ENCODE measurements around the gene SCYGR1. TPM values are rescaled to one million over a fixed set of nuclear protein-coding genes. Genes with fewer than 3 reads are reported as not detected.
"Not testable (repeated sequence)": the region's sequence is repeated elsewhere in the genome, so short reads cannot be mapped to it uniquely, and the experiment has no call there.

SCYGR1 gene
- total and polyA plus RNA-seq, 2 donors from 2014 or later = not detected

DNA sequence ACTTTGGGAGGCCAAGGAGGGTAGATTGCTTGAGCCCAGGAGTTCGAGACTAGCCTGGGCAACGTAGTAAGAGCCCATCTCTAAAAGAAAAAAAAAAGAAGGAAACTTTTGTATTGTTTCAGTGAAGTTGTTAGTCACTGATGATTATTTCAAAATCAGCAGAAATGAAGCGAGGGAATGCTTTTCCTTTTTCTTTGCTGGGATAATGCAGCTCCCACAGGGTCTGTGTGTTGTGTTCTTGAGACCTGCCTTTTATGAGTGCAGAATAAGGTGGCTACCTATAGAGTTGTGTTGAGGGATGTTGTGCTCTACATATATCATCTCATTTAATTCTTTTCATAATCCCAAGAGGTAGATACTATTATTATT, 20.3 kb downstream of the SCYGR1 start:
- no peaks in the 10 kb centered on the region for H3K36me3 ChIP-seq (ENCODE audit: control insufficient read depth in 2 of 3, insufficient read depth in 3 of 3, low read length in 3 of 3)
- FAIRE-seq (no peak), DNase-seq (no peak)
- intact Hi-C loops (cut with DNase I) = no loop called here
- no peaks in the 10 kb centered on the region for H3K4me1 ChIP-seq (ENCODE audit: control insufficient read depth in 2 of 3, insufficient read depth in 2 of 3, low read depth in 1 of 3, low read length in 3 of 3)
- TF ChIP-seq CTCF (IDR thresholded peaks at IDR 0.05; ENCODE audit: borderline replicate concordance, extremely low read depth, insufficient read depth) = no peak
- no peak overlapping the region for H3K27ac ChIP-seq (ENCODE audit: low read depth in 2 of 2, low read length in 2 of 2)
- no peak overlapping the region for H3K9ac ChIP-seq (ENCODE audit: low read length in 3 of 3)
- no peak overlapping the region for H3K4me3 ChIP-seq (ENCODE audit: low read length in 3 of 3)
- no peaks in the 10 kb centered on the region for H3K9me3 ChIP-seq (ENCODE audit: control insufficient read depth in 2 of 3, insufficient read depth in 1 of 3, low read length in 3 of 3)
- H3K27me3 ChIP-seq (ENCODE audit: control insufficient read depth, insufficient read depth, low read length) = no peaks in the 10 kb centered on the region

- DNase-seq = no peak
- Histone ChIP-seq H3K4me3 (ENCODE audit: low read length in 3 of 3) (no peak overlapping the region), H3K27me3 (ENCODE audit: control insufficient read depth, insufficient read depth, low read length) (no peaks in the 10 kb centered on the region), H3K9ac (ENCODE audit: low read length in 3 of 3) (no peak overlapping the region), H3K4me1 (ENCODE audit: control insufficient read depth in 2 of 3, insufficient read depth in 2 of 3, low read depth in 1 of 3, low read length in 3 of 3) (no peaks in the 10 kb centered on the region), H3K36me3 (ENCODE audit: control insufficient read depth in 2 of 3, insufficient read depth in 3 of 3, low read length in 3 of 3) (no peaks in the 10 kb centered on the region), H3K9me3 (ENCODE audit: control insufficient read depth in 2 of 3, insufficient read depth in 1 of 3, low read length in 3 of 3) (no peaks in the 10 kb centered on the region), H3K27ac (ENCODE audit: low read depth in 2 of 2, low read length in 2 of 2) (no peak overlapping the region)
- no peak for TF ChIP-seq CTCF (IDR thresholded peaks at IDR 0.05; ENCODE audit: borderline replicate concordance, extremely low read depth, insufficient read depth)
- FAIRE-seq = no peak
- intact Hi-C loops (cut with DNase I) = no loop called here
Measured at GRCh38 chr2:227366769-227367426, 20.9 kb downstream of the SCYGR1 start.

DNA sequence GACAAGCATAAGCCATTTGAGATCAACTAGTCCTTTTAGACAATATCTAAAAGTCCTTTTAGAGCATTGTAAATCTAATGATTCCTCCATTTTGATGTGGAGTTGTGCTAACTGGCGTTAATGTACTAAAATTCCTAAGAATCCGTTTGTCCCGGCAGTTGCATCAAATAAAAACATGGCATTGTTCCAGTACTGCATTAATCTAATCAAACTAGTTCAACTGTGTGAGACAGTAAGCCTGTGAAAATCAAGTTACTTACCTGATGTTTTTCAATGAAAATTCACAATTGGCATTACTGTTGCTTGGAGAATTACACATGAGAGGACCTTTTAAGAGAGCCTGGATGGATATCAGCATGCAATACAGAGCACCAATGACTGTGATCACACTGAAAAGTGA, 21.9 kb downstream of the SCYGR1 start:
- Histone ChIP-seq H3K36me3 (ENCODE audit: control insufficient read depth in 2 of 3, insufficient read depth in 3 of 3, low read length in 3 of 3) (peaks cover 0 to 1% (median 0%) of the 10 kb centered on the region in 3 donors), H3K4me3 (ENCODE audit: low read length in 3 of 3) (no peak overlapping the region), H3K9ac (ENCODE audit: low read length in 3 of 3) (no peak overlapping the region), H3K27me3 (ENCODE audit: control insufficient read depth, insufficient read depth, low read length) (no peaks in the 10 kb centered on the region), H3K27ac (ENCODE audit: low read depth in 2 of 2, low read length in 2 of 2) (no peak overlapping the region), H3K9me3 (ENCODE audit: control insufficient read depth in 2 of 3, insufficient read depth in 1 of 3, low read length in 3 of 3) (no peaks in the 10 kb centered on the region), H3K4me1 (ENCODE audit: control insufficient read depth in 2 of 3, insufficient read depth in 2 of 3, low read depth in 1 of 3, low read length in 3 of 3) (no peaks in the 10 kb centered on the region)
- DNase-seq (no peak), FAIRE-seq (no peak)
- intact Hi-C loops (cut with DNase I) = no loop called here
- TF ChIP-seq CTCF (IDR thresholded peaks at IDR 0.05; ENCODE audit: borderline replicate concordance, extremely low read depth, insufficient read depth) = no peak

- FAIRE-seq; DNase-seq; H3K4me1 ChIP-seq (ENCODE audit: control insufficient read depth in 2 of 3, insufficient read depth in 2 of 3, low read depth in 1 of 3, low read length in 3 of 3); H3K36me3 ChIP-seq (ENCODE audit: control insufficient read depth in 2 of 3, insufficient read depth in 3 of 3, low read length in 3 of 3); H3K27ac ChIP-seq (ENCODE audit: low read depth in 2 of 2, low read length in 2 of 2); H3K27me3 ChIP-seq (ENCODE audit: control insufficient read depth, insufficient read depth, low read length); H3K9ac ChIP-seq (ENCODE audit: low read length in 3 of 3); H3K9me3 ChIP-seq (ENCODE audit: control insufficient read depth in 2 of 3, insufficient read depth in 1 of 3, low read length in 3 of 3); intact Hi-C loops (cut with DNase I); H3K4me3 ChIP-seq (ENCODE audit: low read length in 3 of 3): not testable (repeated sequence)
Measured at GRCh38 chr2:227364585-227365263, 23.0 kb downstream of the SCYGR1 start.

All from kidney (tissue), 14 donors.